ENCODE measurements around the gene LRRC8E.

The LRRC8E gene

GRCh38 chr19:7888145-7888825, at the start of gene LRRC8E:
LRRC8E (plus strand) TSS chr19:7888510; CDS start chr19:7895604, 7,094 bp downstream.
- peak; percentile 56 for DNase-seq (ENCODE audit: low spot score)
- no peak for FAIRE-seq

- no peak for DNase-seq (ENCODE audit: low spot score)
- FAIRE-seq, result no peak
Observed at GRCh38 chr19:7839476-7839875, 48.8 kb upstream of the LRRC8E start.

GRCh38 chr19:7840629-7841028, 47.7 kb upstream of the LRRC8E start:
- DNase-seq (ENCODE audit: low spot score), result no peak
- FAIRE-seq, result no peak

- FAIRE-seq (no peak), DNase-seq (ENCODE audit: low spot score) (no peak)
Observed at GRCh38 chr19:7841751-7842660, 46.3 kb upstream of the LRRC8E start.

- FAIRE-seq (no peak), DNase-seq (ENCODE audit: low spot score) (no peak)
Observed at GRCh38 chr19:7842661-7843294, 45.5 kb upstream of the LRRC8E start.

GRCh38 chr19:7843521-7843920, 44.8 kb upstream of the LRRC8E start:
- DNase-seq (ENCODE audit: low spot score) (no peak), FAIRE-seq (no peak)

GRCh38 chr19:7844405-7844804, 43.9 kb upstream of the LRRC8E start:
- DNase-seq (ENCODE audit: low spot score) (no peak), FAIRE-seq (no peak)

GRCh38 chr19:7844951-7845350, 43.4 kb upstream of the LRRC8E start:
- FAIRE-seq (no peak), DNase-seq (ENCODE audit: low spot score) (no peak)

GRCh38 chr19:7845390-7846154, 42.7 kb upstream of the LRRC8E start:
- DNase-seq (ENCODE audit: low spot score) (no peak), FAIRE-seq (no peak)

GRCh38 chr19:7846155-7846646, 42.1 kb upstream of the LRRC8E start:
- no peak for FAIRE-seq
- no peak for DNase-seq (ENCODE audit: low spot score)

GRCh38 chr19:7847664-7848063, 40.6 kb upstream of the LRRC8E start:
- no peak for FAIRE-seq
- DNase-seq (ENCODE audit: low spot score), result no peak

GRCh38 chr19:7848779-7849457, 39.4 kb upstream of the LRRC8E start:
- FAIRE-seq (no peak), DNase-seq (ENCODE audit: low spot score) (no peak)

GRCh38 chr19:7849631-7849999, 38.7 kb upstream of the LRRC8E start:
- FAIRE-seq, result no peak
- DNase-seq (ENCODE audit: low spot score), result no peak

GRCh38 chr19:7850000-7850813, 38.1 kb upstream of the LRRC8E start:
- FAIRE-seq (no peak), DNase-seq (ENCODE audit: low spot score) (no peak)

GRCh38 chr19:7850945-7851622, 37.2 kb upstream of the LRRC8E start:
- FAIRE-seq (no peak), DNase-seq (ENCODE audit: low spot score) (no peak)

GRCh38 chr19:7851623-7852500, 36.4 kb upstream of the LRRC8E start:
- no peak for DNase-seq (ENCODE audit: low spot score)
- FAIRE-seq, result no peak

GRCh38 chr19:7852851-7853769, 35.2 kb upstream of the LRRC8E start:
- FAIRE-seq (no peak), DNase-seq (ENCODE audit: low spot score) (peak; percentile 49)

Measured in RCC 7860 (cell line).